ENCODE measurements around the gene SLC9A1. TPM values are rescaled to one million over a fixed set of nuclear protein-coding genes. Genes with fewer than 3 reads are reported as not detected.

The SLC9A1 gene
- total and polyA plus RNA-seq, 12 donors, result 3.1 to 49.0 (median 28.4) TPM

DNA sequence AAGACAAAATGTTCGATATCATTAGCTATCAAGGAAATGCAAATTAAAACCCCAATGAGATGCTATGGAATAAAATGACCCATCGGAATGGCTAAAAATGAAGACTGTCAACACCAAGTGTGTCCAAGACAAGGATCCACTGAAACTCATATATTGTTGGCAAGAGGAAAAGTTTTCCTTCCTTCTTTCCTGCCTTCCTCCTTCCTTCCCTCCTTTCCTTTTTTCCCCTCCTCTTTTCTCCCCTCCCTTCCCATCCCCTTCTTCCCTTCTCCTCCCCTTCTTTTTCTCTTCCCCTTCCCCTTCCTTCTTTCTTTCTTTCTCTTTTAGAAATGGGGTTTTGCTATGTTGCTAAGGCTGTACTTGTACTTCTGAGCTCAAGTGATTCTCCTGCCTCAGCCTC, 78.1 kb downstream of the SLC9A1 start:
- no peak for TF ChIP-seq POLR2A (IDR thresholded peaks at IDR 0.05)
- TF ChIP-seq, protein P1, sequence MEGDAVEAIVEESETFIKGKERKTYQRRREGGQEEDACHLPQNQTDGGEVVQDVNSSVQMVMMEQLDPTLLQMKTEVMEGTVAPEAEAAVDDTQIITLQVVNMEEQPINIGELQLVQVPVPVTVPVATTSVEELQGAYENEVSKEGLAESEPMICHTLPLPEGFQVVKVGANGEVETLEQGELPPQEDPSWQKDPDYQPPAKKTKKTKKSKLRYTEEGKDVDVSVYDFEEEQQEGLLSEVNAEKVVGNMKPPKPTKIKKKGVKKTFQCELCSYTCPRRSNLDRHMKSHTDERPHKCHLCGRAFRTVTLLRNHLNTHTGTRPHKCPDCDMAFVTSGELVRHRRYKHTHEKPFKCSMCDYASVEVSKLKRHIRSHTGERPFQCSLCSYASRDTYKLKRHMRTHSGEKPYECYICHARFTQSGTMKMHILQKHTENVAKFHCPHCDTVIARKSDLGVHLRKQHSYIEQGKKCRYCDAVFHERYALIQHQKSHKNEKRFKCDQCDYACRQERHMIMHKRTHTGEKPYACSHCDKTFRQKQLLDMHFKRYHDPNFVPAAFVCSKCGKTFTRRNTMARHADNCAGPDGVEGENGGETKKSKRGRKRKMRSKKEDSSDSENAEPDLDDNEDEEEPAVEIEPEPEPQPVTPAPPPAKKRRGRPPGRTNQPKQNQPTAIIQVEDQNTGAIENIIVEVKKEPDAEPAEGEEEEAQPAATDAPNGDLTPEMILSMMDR (IDR thresholded peaks at IDR 0.05), result no peak
- no peak overlapping the region for H3K4me3 ChIP-seq
- no peaks in the 10 kb centered on the region for H3K4me1 ChIP-seq (replicated peaks in 1 of 2)
- intact Hi-C loops (cut with DNase I), result no loop called here
- H3K9me3 ChIP-seq (replicated peaks in 1 of 3), result no peaks in the 10 kb centered on the region
- H3K36me3 ChIP-seq (replicated peaks in 1 of 2), result no peaks in the 10 kb centered on the region
- no peaks in the 10 kb centered on the region for H3K27me3 ChIP-seq
- WGBS, 4 donors, result 86 to 97% (median 90%) methylated on average over 2 of the region's 2 CpGs
- H3K27ac ChIP-seq, result no peak overlapping the region
- DNase-seq, result no peak

DNA sequence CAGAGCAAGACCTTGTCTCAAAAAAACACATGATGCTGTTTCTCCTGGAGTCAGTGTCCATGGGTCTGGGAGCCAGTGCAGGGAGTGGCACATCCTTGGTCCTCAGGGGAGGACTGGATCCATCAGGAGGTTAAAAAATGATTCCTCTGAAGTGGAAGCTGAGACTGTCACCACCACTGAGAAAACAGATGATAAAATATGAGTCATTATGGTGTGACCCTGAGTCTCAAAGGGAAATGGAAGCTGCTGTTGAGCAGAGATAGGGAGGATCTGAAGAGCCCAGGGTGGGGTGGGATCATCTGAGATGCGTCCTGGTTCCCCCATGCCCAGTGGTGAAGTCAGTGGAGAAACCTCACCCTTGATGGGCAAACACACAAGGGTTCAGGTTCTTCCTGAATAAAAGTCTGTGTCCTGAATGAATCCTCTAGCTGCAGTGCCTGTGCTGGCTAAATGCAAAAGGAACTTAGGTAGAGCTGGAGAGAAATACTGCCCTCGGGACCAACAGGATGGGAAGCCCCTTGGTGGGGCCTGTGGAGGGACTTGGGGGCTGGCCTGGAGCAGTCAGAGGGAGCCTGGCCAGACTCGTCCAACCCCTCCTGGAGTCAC, 80.6 kb downstream of the SLC9A1 start:
- no peaks in the 10 kb centered on the region for H3K36me3 ChIP-seq (replicated peaks in 1 of 2)
- intact Hi-C loops (cut with DNase I), result no loop called here
- no peaks in the 10 kb centered on the region for H3K27me3 ChIP-seq
- no peak overlapping the region for H3K4me3 ChIP-seq
- DNase-seq, result peak in 3 of 7 donors; percentile 5 to 31 (median 19)
- TF ChIP-seq POLR2A (IDR thresholded peaks at IDR 0.05), result no peak
- TF ChIP-seq, protein P1 (IDR thresholded peaks at IDR 0.05), result no peak
- no peaks in the 10 kb centered on the region for H3K9me3 ChIP-seq (replicated peaks in 1 of 3)
- no peak overlapping the region for H3K27ac ChIP-seq
- H3K4me1 ChIP-seq (replicated peaks in 1 of 2), result no peaks in the 10 kb centered on the region
- 28 to 47% (median 42%) methylated on average over 2 to 3 of the region's 3 CpGs for WGBS, 4 donors

GRCh38 chr1:27071049-27071416, 83.9 kb downstream of the SLC9A1 start:
- Histone ChIP-seq H3K27me3 (no peaks in the 10 kb centered on the region), H3K4me1 (replicated peaks in 1 of 2) (no peaks in the 10 kb centered on the region), H3K27ac (no peak overlapping the region), H3K9me3 (replicated peaks in 1 of 3) (no peaks in the 10 kb centered on the region), H3K36me3 (replicated peaks in 1 of 2) (no peaks in the 10 kb centered on the region), H3K4me3 (no peak overlapping the region)
- TF ChIP-seq, protein P1 (IDR thresholded peaks at IDR 0.05), result no peak
- no peak for TF ChIP-seq POLR2A (IDR thresholded peaks at IDR 0.05)
- DNase-seq, result peak; percentile 37 to 79 (median 46)
- intact Hi-C loops (cut with DNase I), result no loop called here
- 12 to 28% (median 24%) methylated on average over 5 to 8 of the region's 8 CpGs for WGBS, 4 donors

GRCh38 chr1:27070390-27071048, 84.4 kb downstream of the SLC9A1 start:
- DNase-seq, result peak in 3 of 7 donors; percentile 17 to 25 (median 24)
- H3K36me3 ChIP-seq (replicated peaks in 1 of 2), result no peaks in the 10 kb centered on the region
- no peak overlapping the region for H3K4me3 ChIP-seq
- WGBS, 4 donors, result 31 to 60% (median 57%) methylated on average over 3 to 12 of the region's 12 CpGs
- TF ChIP-seq, protein P1 (IDR thresholded peaks at IDR 0.05), result no peak
- TF ChIP-seq POLR2A (IDR thresholded peaks at IDR 0.05), result no peak
- no peaks in the 10 kb centered on the region for H3K4me1 ChIP-seq (replicated peaks in 1 of 2)
- no peaks in the 10 kb centered on the region for H3K9me3 ChIP-seq (replicated peaks in 1 of 3)
- no peaks in the 10 kb centered on the region for H3K27me3 ChIP-seq
- intact Hi-C loops (cut with DNase I), result no loop called here
- no peak overlapping the region for H3K27ac ChIP-seq

Measured in adrenal gland (tissue), 12 donors.